Stimulated activated memory B cell treated with anti-CD40 and anti-IgM and Interleukin-4, amounts not matched to agents 10 μg/mL and 1 μg/mL and 100 μg/mL, for 72 hours (primary cell): ENCODE measurements around the gene MAP4K1.
"Not testable (repeated sequence)": the region's sequence is repeated elsewhere in the genome, so short reads cannot be mapped to it uniquely, and the experiment has no call there.

ENCODE experiments used
- ATAC-seq: fragments of 150-1000 bp; cut with Tn5 transposase; 2 replicates; pipeline ENCODE4 v1.10.0; 2021
- H3K27ac Mint-ChIP-seq: one replicate; pipeline ENCODE4 v1.8.0; 2022; ENCODE audit warnings: mild to moderate bottlenecking, mixed read lengths
- H3K27me3 Mint-ChIP-seq: one replicate; pipeline ENCODE4 v1.8.0; 2022; ENCODE audit warnings: mixed read lengths
- H3K36me3 Mint-ChIP-seq: one replicate; pipeline ENCODE4 v1.8.0; 2022; ENCODE audit warnings: mixed read lengths
- H3K4me1 Mint-ChIP-seq: one replicate; pipeline ENCODE4 v1.8.0; 2022; ENCODE audit warnings: mixed read lengths
- H3K4me3 Mint-ChIP-seq: one replicate; pipeline ENCODE4 v1.8.0; 2022; ENCODE audit warnings: mild to moderate bottlenecking, moderate library complexity, mixed read lengths
- H3K9me3 Mint-ChIP-seq: one replicate; pipeline ENCODE4 v1.8.0; 2022; ENCODE audit warnings: mixed read lengths

Gene MAP4K1

GRCh38 chr19:38617283-38617763 is 430 bp downstream of the MAP4K1 start:
- H3K4me1 Mint-ChIP-seq, result peaks cover 72% of the 10 kb centered on the region
- peaks cover 64% of the 10 kb centered on the region for H3K36me3 Mint-ChIP-seq
- H3K27me3 Mint-ChIP-seq, result no peaks in the 10 kb centered on the region
- H3K27ac Mint-ChIP-seq, result peak overlapping the region; percentile 96
- H3K4me3 Mint-ChIP-seq, result peak overlapping the region; percentile 100
- no peaks in the 10 kb centered on the region for H3K9me3 Mint-ChIP-seq
- peak; percentile 18 for ATAC-seq

- ATAC-seq, result no peak
- Mint-ChIP-seq H3K27ac (peak overlapping the region; percentile 96), H3K36me3 (peaks cover 56% of the 10 kb centered on the region)
These were observed 1.5 kb downstream of the MAP4K1 start for GRCh38 chr19:38616265-38616664.

GRCh38 chr19:38615007-38615581 is 2.7 kb downstream of the MAP4K1 start:
- peak overlapping the region; percentile 83 for H3K27ac Mint-ChIP-seq
- H3K27me3 Mint-ChIP-seq, result no peaks in the 10 kb centered on the region
- H3K9me3 Mint-ChIP-seq, result no peaks in the 10 kb centered on the region
- no peak for ATAC-seq
- peaks cover 59% of the 10 kb centered on the region for H3K4me1 Mint-ChIP-seq
- H3K4me3 Mint-ChIP-seq, result peak overlapping the region; percentile 76
- peaks cover 62% of the 10 kb centered on the region for H3K36me3 Mint-ChIP-seq

More at GRCh38 chr19:38616265-38616664, 1.5 kb downstream of the MAP4K1 start:
- peak overlapping the region; percentile 100 for H3K4me3 Mint-ChIP-seq
- H3K27me3 Mint-ChIP-seq, result no peaks in the 10 kb centered on the region
- no peaks in the 10 kb centered on the region for H3K9me3 Mint-ChIP-seq
- H3K4me1 Mint-ChIP-seq, result peaks cover 63% of the 10 kb centered on the region

- Mint-ChIP-seq H3K4me3 (no peak overlapping the region), H3K27me3 (no peaks in the 10 kb centered on the region), H3K4me1 (peaks cover 56% of the 10 kb centered on the region), H3K27ac (peak overlapping the region; percentile 83), H3K9me3 (no peaks in the 10 kb centered on the region), H3K36me3 (peaks cover 64% of the 10 kb centered on the region)
- no peak for ATAC-seq
These were observed 3.5 kb downstream of the MAP4K1 start for GRCh38 chr19:38614289-38614688.

GRCh38 chr19:38606131-38606530 is 11.6 kb downstream of the MAP4K1 start:
- Mint-ChIP-seq H3K36me3 (peaks cover 53% of the 10 kb centered on the region), H3K9me3 (no peaks in the 10 kb centered on the region), H3K27ac (no peak overlapping the region), H3K4me3 (no peak overlapping the region), H3K27me3 (no peaks in the 10 kb centered on the region), H3K4me1 (peaks cover 17% of the 10 kb centered on the region)
- no peak for ATAC-seq

- peaks cover 45% of the 10 kb centered on the region for H3K36me3 Mint-ChIP-seq
- not testable (repeated sequence) for H3K9me3 Mint-ChIP-seq, ATAC-seq, H3K4me3 Mint-ChIP-seq, H3K27me3 Mint-ChIP-seq, H3K27ac Mint-ChIP-seq
- H3K4me1 Mint-ChIP-seq, result peaks cover 18% of the 10 kb centered on the region
These were observed 14.9 kb downstream of the MAP4K1 start for GRCh38 chr19:38602856-38603255.

- Mint-ChIP-seq H3K36me3 (peaks cover 54% of the 10 kb centered on the region), H3K27me3 (no peaks in the 10 kb centered on the region), H3K4me3 (no peak overlapping the region)
These were observed 18.0 kb downstream of the MAP4K1 start for GRCh38 chr19:38599722-38600121.

GRCh38 chr19:38597075-38597474 is 20.7 kb downstream of the MAP4K1 start:
- Mint-ChIP-seq H3K36me3 (peaks cover 72% of the 10 kb centered on the region), H3K4me3 (no peak overlapping the region), H3K9me3 (no peaks in the 10 kb centered on the region), H3K27ac (no peak overlapping the region), H3K27me3 (no peaks in the 10 kb centered on the region), H3K4me1 (peaks cover 6% of the 10 kb centered on the region)
- no peak for ATAC-seq

More at GRCh38 chr19:38599722-38600121, 18.0 kb downstream of the MAP4K1 start:
- Mint-ChIP-seq H3K4me1 (peaks cover 6% of the 10 kb centered on the region), H3K27ac (no peak overlapping the region), H3K9me3 (no peaks in the 10 kb centered on the region)
- no peak for ATAC-seq

GRCh38 chr19:38596057-38596981 is 21.4 kb downstream of the MAP4K1 start:
- Mint-ChIP-seq H3K4me1 (peaks cover 6% of the 10 kb centered on the region), H3K27ac (no peak overlapping the region), H3K9me3 (no peaks in the 10 kb centered on the region), H3K27me3 (no peaks in the 10 kb centered on the region), H3K4me3 (no peak overlapping the region), H3K36me3 (peaks cover 67% of the 10 kb centered on the region)
- ATAC-seq, result no peak

GRCh38 chr19:38592940-38593339 is 24.8 kb downstream of the MAP4K1 start:
- no peak overlapping the region for H3K4me3 Mint-ChIP-seq
- H3K27me3 Mint-ChIP-seq, result no peaks in the 10 kb centered on the region
- H3K9me3 Mint-ChIP-seq, result no peaks in the 10 kb centered on the region
- no peak for ATAC-seq
- peaks cover 65% of the 10 kb centered on the region for H3K36me3 Mint-ChIP-seq
- peaks cover 5% of the 10 kb centered on the region for H3K4me1 Mint-ChIP-seq
- no peak overlapping the region for H3K27ac Mint-ChIP-seq

- Mint-ChIP-seq H3K4me1 (peaks cover 27% of the 10 kb centered on the region), H3K4me3 (no peak overlapping the region), H3K27ac (no peak overlapping the region), H3K9me3 (no peaks in the 10 kb centered on the region), H3K36me3 (peaks cover 29% of the 10 kb centered on the region), H3K27me3 (no peaks in the 10 kb centered on the region)
- ATAC-seq, result no peak
These were observed 29.7 kb downstream of the MAP4K1 start for GRCh38 chr19:38588041-38588440.

GRCh38 chr19:38587562-38587961 is 30.2 kb downstream of the MAP4K1 start:
- Mint-ChIP-seq H3K4me3 (no peak overlapping the region), H3K4me1 (peaks cover 32% of the 10 kb centered on the region), H3K27ac (no peak overlapping the region), H3K36me3 (peaks cover 25% of the 10 kb centered on the region), H3K27me3 (no peaks in the 10 kb centered on the region), H3K9me3 (no peaks in the 10 kb centered on the region)
- ATAC-seq, result no peak

- H3K36me3 Mint-ChIP-seq, result peaks cover 11% of the 10 kb centered on the region
- no peaks in the 10 kb centered on the region for H3K27me3 Mint-ChIP-seq
- H3K9me3 Mint-ChIP-seq, result no peaks in the 10 kb centered on the region
- H3K4me3 Mint-ChIP-seq, result no peak overlapping the region
- ATAC-seq, result no peak
- H3K27ac Mint-ChIP-seq, result peak overlapping the region; percentile 70
- peaks cover 37% of the 10 kb centered on the region for H3K4me1 Mint-ChIP-seq
These were observed 33.8 kb downstream of the MAP4K1 start for GRCh38 chr19:38583985-38584305.

- Mint-ChIP-seq H3K9me3 (no peaks in the 10 kb centered on the region), H3K36me3 (peaks cover 11% of the 10 kb centered on the region), H3K27ac (peak overlapping the region; percentile 70), H3K4me1 (peaks cover 37% of the 10 kb centered on the region), H3K27me3 (no peaks in the 10 kb centered on the region), H3K4me3 (peak overlapping the region; percentile 25)
- ATAC-seq, result peak; percentile 95
These were observed 34.4 kb downstream of the MAP4K1 start for GRCh38 chr19:38583219-38583984.

- Mint-ChIP-seq H3K36me3 (no peaks in the 10 kb centered on the region), H3K4me3 (no peak overlapping the region), H3K27ac (peak overlapping the region; percentile 60), H3K27me3 (no peaks in the 10 kb centered on the region), H3K4me1 (peaks cover 31% of the 10 kb centered on the region), H3K9me3 (no peaks in the 10 kb centered on the region)
- no peak for ATAC-seq
These were observed 37.7 kb downstream of the MAP4K1 start for GRCh38 chr19:38580080-38580479.
